Measurements from ENCODE around the gene NDUFB5.

GRCh38 chr3:179676081-179676480 is 71.5 kb downstream of the NDUFB5 start:
- TF ChIP-seq, protein P1, sequence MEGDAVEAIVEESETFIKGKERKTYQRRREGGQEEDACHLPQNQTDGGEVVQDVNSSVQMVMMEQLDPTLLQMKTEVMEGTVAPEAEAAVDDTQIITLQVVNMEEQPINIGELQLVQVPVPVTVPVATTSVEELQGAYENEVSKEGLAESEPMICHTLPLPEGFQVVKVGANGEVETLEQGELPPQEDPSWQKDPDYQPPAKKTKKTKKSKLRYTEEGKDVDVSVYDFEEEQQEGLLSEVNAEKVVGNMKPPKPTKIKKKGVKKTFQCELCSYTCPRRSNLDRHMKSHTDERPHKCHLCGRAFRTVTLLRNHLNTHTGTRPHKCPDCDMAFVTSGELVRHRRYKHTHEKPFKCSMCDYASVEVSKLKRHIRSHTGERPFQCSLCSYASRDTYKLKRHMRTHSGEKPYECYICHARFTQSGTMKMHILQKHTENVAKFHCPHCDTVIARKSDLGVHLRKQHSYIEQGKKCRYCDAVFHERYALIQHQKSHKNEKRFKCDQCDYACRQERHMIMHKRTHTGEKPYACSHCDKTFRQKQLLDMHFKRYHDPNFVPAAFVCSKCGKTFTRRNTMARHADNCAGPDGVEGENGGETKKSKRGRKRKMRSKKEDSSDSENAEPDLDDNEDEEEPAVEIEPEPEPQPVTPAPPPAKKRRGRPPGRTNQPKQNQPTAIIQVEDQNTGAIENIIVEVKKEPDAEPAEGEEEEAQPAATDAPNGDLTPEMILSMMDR (IDR thresholded peaks at IDR 0.05): no peak
- TF ChIP-seq POLR2AphosphoS5 (IDR thresholded peaks at IDR 0.05; ENCODE audit: low read depth, low read length): no peak
- TF ChIP-seq REST (IDR thresholded peaks at IDR 0.05; ENCODE audit: insufficient read depth in 1 of 2, low read depth in 2 of 2, low read length in 1 of 2): no peak
- TF ChIP-seq TCF7L2 (IDR thresholded peaks at IDR 0.05; ENCODE audit: low read depth, low read length): no peak

All from Panc1 (cell line).